K562 (cell line): ENCODE data around the gene MID1IP1. TPM values are rescaled to one million over a fixed set of nuclear protein-coding genes. Genes with fewer than 3 reads are reported as not detected.

Experiments used
- ATAC-seq: fragments of 200-7000 bp; cut with Tn5 transposase; 3 replicates; pipeline ENCODE4 v1.9.1; 2020; ENCODE audit warnings: moderate library complexity
- BruUV-seq: library from RNA; stranded (reverse); fragments of 400-500 nt; replicated peaks from 2 replicates; lab custom pipeline; 2021; lab: Mats Ljungman, UMichigan
- CTCF ChIA-PET: fragments of 300-600 bp; formaldehyde crosslinking; extraction: SDS; loops from one replicate; lab custom pipeline; 2021; ENCODE audit warnings: low intra/inter-chr PET ratio; lab: Yijun Ruan, JAX
- POLR2A ChIA-PET: fragments of 300-600, 350-650 bp; sonication (Branson Sonifier 250); formaldehyde crosslinking; extraction: SDS; loops from one replicate; lab custom pipeline; 2021; ENCODE audit warnings: antibody characterized with exemption, inconsistent platforms; lab: Yijun Ruan, JAX
- DNase-seq, 4 experiments: peaks; one replicate each; pipeline versions ENCODE4 v3.0.0 to v3.0.0-alpha.2; 2011 to 2018; ENCODE audit warnings: low spot score in 3 of 4, mixed read lengths in 3 of 4; ENCODE audit errors: extremely low read depth in 1 of 4
- FAIRE-seq: peaks from 2 replicates; lab custom pipeline; 2011; peaks lifted over from hg19 to GRCh38; lab: Jason Lieb, UNC
- H2AFZ ChIP-seq: 2 replicates; pipeline ENCODE4 v1.6.0; 2011; ENCODE audit warnings: low read depth, low read length, control low read depth, inconsistent platforms
- H3K27ac ChIP-seq: fragments of 200-600 bp; 3 replicates; pipeline ENCODE4 v1.8.0; 2011; ENCODE audit warnings: low read depth, mild to moderate bottlenecking, control low read depth, inconsistent platforms, low read length, moderate library complexity, mixed read lengths; ENCODE audit errors: extremely low read depth
- H3K27me3 ChIP-seq, 2 experiments: fragments of 300-600 bp in 1 of 2; 2 replicates in 1 of 2; 3 replicates in 1 of 2; pipeline versions ENCODE4 v1.6.0 to v1.8.0; 2011; ENCODE audit warnings: inconsistent platforms in 2 of 2, low read length in 2 of 2, mild to moderate bottlenecking in 1 of 2, mixed read lengths in 1 of 2, moderate library complexity in 1 of 2; ENCODE audit not compliant: control insufficient read depth in 2 of 2, insufficient read depth in 2 of 2
- H3K36me3 ChIP-seq: fragments of 300-600 bp; 3 replicates; pipeline ENCODE4 v1.8.0; 2011; ENCODE audit warnings: mild to moderate bottlenecking, low read length, inconsistent platforms; ENCODE audit not compliant: control insufficient read depth, insufficient read depth
- H3K4me1 ChIP-seq, 2 experiments: fragments of 200-600 bp in 1 of 2; replicated peaks in 1 of 2; 2 replicates in 1 of 2; 3 replicates in 1 of 2; pipeline versions ENCODE4 v1.5.1 to v1.8.0; 2011; ENCODE audit warnings: inconsistent platforms in 2 of 2, low read length in 2 of 2, mild to moderate bottlenecking in 1 of 2, mixed read lengths in 1 of 2, moderate library complexity in 1 of 2; ENCODE audit not compliant: control insufficient read depth in 2 of 2, insufficient read depth in 2 of 2
- H3K4me2 ChIP-seq: 2 replicates; pipeline ENCODE4 v1.6.1; 2011; ENCODE audit warnings: low read length, control low read depth, inconsistent platforms, mixed read lengths; ENCODE audit not compliant: insufficient read depth
- H3K4me3 ChIP-seq: fragments of 200-600 bp; sonication (generic), shearing (Covaris generic); 2 replicates; pipeline ENCODE4 v1.5.1; 2016; ENCODE audit warnings: control low read depth, inconsistent platforms
- H3K79me2 ChIP-seq: fragments of 200-600 bp; 3 replicates; pipeline ENCODE4 v1.8.0; 2011; ENCODE audit warnings: low read length, inconsistent platforms; ENCODE audit not compliant: control insufficient read depth, insufficient read depth
- H3K9ac ChIP-seq, 2 experiments: 2 replicates each; pipeline versions ENCODE4 v1.6.0 to v1.6.1; 2011; ENCODE audit warnings: low read depth in 2 of 2, low read length in 2 of 2, control low read depth in 1 of 2, inconsistent platforms in 1 of 2, mild to moderate bottlenecking in 1 of 2, mixed read lengths in 1 of 2; ENCODE audit not compliant: insufficient read depth in 1 of 2
- H3K9me1 ChIP-seq: one replicate; pipeline ENCODE4 v1.6.0; 2011; ENCODE audit warnings: inconsistent platforms, mild to moderate bottlenecking, low read length, moderate library complexity; ENCODE audit not compliant: control insufficient read depth, insufficient read depth
- H3K9me3 ChIP-seq: replicated peaks from 2 replicates; pipeline ENCODE4 v1.5.1; 2011; ENCODE audit warnings: low read depth, low read length, inconsistent platforms; ENCODE audit not compliant: control insufficient read depth, insufficient read depth
- H4K20me1 ChIP-seq: replicated peaks from 2 replicates; pipeline ENCODE4 v1.6.1; 2011; ENCODE audit warnings: low read length, inconsistent platforms, mixed read lengths; ENCODE audit not compliant: control insufficient read depth, insufficient read depth
- ETS1 ChIP-seq: conservative IDR thresholded peaks from 2 replicates; pipeline ENCODE4 v1.6.1; 2011; ENCODE audit warnings: low read depth, mild to moderate bottlenecking, low read length; ENCODE audit not compliant: control insufficient read depth
- IRF2 ChIP-seq: sonication (generic); formaldehyde crosslinking; IDR thresholded peaks from 2 replicates; pipeline ENCODE4 v1.8.1; 2022; ENCODE audit warnings: mild to moderate bottlenecking, missing genetic modification reagents
- KAT7 ChIP-seq: sonication (generic); formaldehyde crosslinking; IDR thresholded peaks from 2 replicates; pipeline ENCODE4 v1.8.0; 2022; ENCODE audit warnings: missing genetic modification reagents, mild to moderate bottlenecking, borderline replicate concordance
- KLF10 ChIP-seq: fragments of 250-450 bp; sonication (Bioruptor Pico); IDR thresholded peaks from 2 replicates; pipeline ENCODE4 v1.6.1; 2021; ENCODE audit warnings: matching md5 sums
- MYNN ChIP-seq, 2 experiments: sonication (generic); formaldehyde crosslinking in 1 of 2; IDR thresholded peaks; 2 replicates each; pipeline versions ENCODE4 v1.5.0 to v1.6.1; 2016 to 2020; ENCODE audit warnings: antibody characterized with exemption in 1 of 2, missing genetic modification reagents in 1 of 2
- RFX7 ChIP-seq: fragments of 250-450 bp; sonication (Bioruptor Pico); IDR thresholded peaks from 2 replicates; pipeline ENCODE4 v1.5.1; 2021; ENCODE audit warnings: mild to moderate bottlenecking
- RUNX1 ChIP-seq: sonication (generic); IDR thresholded peaks from 2 replicates; pipeline ENCODE4 v1.6.1; 2016; ENCODE audit warnings: antibody characterized with exemption, low read depth
- SOX6 ChIP-seq: fragments of 450-650 bp; IDR thresholded peaks from 2 replicates; pipeline ENCODE4 v1.6.1; 2014; ENCODE audit warnings: mild to moderate bottlenecking
- TRIM24 ChIP-seq, 2 experiments: fragments of 450-650 bp; IDR thresholded peaks; 2 replicates each; pipeline ENCODE4 v1.6.1; 2016
- UBTF ChIP-seq, 2 experiments: IDR thresholded peaks; 2 replicates each; pipeline ENCODE4 v1.6.1; 2012; ENCODE audit warnings: improper control_type of control experiment in 2 of 2, low read depth in 2 of 2, low read length in 2 of 2, borderline replicate concordance in 1 of 2
- ZBED1 ChIP-seq: IDR thresholded peaks from 2 replicates; pipeline ENCODE4 v1.6.1; 2014
- ZNF830 ChIP-seq: fragments of 250-450 bp; sonication (Bioruptor Pico); IDR thresholded peaks from 2 replicates; pipeline ENCODE4 v1.5.0; 2021; ENCODE audit warnings: mild to moderate bottlenecking
- WGBS: fragments of 100-300 bp; shearing (Covaris generic); methylation state at CpG from one replicate; pipeline ENCODE4 v1.1.6; 2016; ENCODE audit warnings: low coverage, mixed read lengths; ENCODE audit not compliant: insufficient coverage; ENCODE audit errors: missing lambda C conversion rate; 5-methylcytosine and 5-hydroxymethylcytosine counted together
- in situ Hi-C: fragments of 300-500 bp; cut with MboI; formaldehyde crosslinking; loops from 4 replicates; pipeline ENCODE4 v1.15.0; 2018; ENCODE audit warnings: inconsistent platforms, mixed read lengths
- intact Hi-C: fragments of 100-400 bp; cut with micrococcal nuclease; formaldehyde crosslinking; loops from 2 replicates; pipeline ENCODE4 v1.14.2; 2022
- polyA plus RNA-seq, 8 experiments: library from polyadenylated mRNA; depleted of rRNA in 4 of 8; stranded (reverse) in 5 of 8; unstranded in 3 of 8; fragments of >200 nt; fragmentation: Nextera tagmentation in 2 of 8; fragmentation: Illumina TruSeq in 1 of 8; extraction: Ambion mirVana in 2 of 8; extraction: Trizol in 1 of 8; gene quantifications; 2 replicates each; pipeline versions ENCODE4 v1.2.1 to v1.2.3, GENCODE V29; 2011 to 2014; ENCODE audit warnings: inconsistent platforms in 1 of 8, missing spikeins in 1 of 8
- total RNA-seq, 7 experiments: library from RNA; depleted of rRNA in 6 of 7; stranded (reverse); fragments of >200 nt in 6 of 7; fragmentation: Illumina TruSeq in 2 of 7; extraction: Trizol in 2 of 7; gene quantifications; 2 replicates each; pipeline versions ENCODE4 v1.2.1 to v1.2.3, GENCODE V29; 2011 to 2021; ENCODE audit warnings: low replicate concordance in 1 of 7
- TF ChIP-seq, protein P1 (sequence below): fragments of 250-450 bp; sonication (Bioruptor Pico); IDR thresholded peaks from 2 replicates; pipeline ENCODE4 v1.5.0; 2021

Gene MID1IP1
- total and polyA plus RNA-seq, 9 of the 15 experiments (the other 6 are each of a cell fraction or from before 2014, with no cell fraction given), result 0.51 to 102 (median 27.5) TPM

GRCh38 chrX:38804432-38804681 is 3.1 kb downstream of the MID1IP1 start (continued):
- TF ChIP-seq RFX7 (CRISPR knock-in tag) (no peak), MYNN (IDR thresholded peaks at IDR 0.05) (no peak), MYNN (CRISPR knock-in tag; IDR thresholded peaks at IDR 0.05) (no peak), ZBED1 (no peak; the same call in 1 of the 2 replicates), RUNX1 (no peak), IRF2 (no peak), KAT7 (CRISPR knock-in tag) (no peak), UBTF (IDR thresholded peaks at IDR 0.05; ENCODE audit: borderline replicate concordance in 1 of 2, low read depth in 2 of 2, low read length in 2 of 2) (no peak), KLF10 (CRISPR knock-in tag) (no peak)

GRCh38 chrX:38804682-38805431 is 3.6 kb downstream of the MID1IP1 start:
- Histone ChIP-seq H3K36me3 (peaks cover 18% of the 10 kb centered on the region; the same call in 2 of the 3 replicates), H3K9ac (peak overlapping the region; percentile 95 to 99), H2AFZ (no peak overlapping the region), H3K9me1 (no peaks in the 10 kb centered on the region), H3K4me1 (peaks cover 15 to 34% of the 10 kb centered on the region in 2 experiments), H3K27me3 (no peaks in the 10 kb centered on the region), H3K4me2 (peak overlapping the region; percentile 95), H3K79me2 (peaks cover 72% of the 10 kb centered on the region), H4K20me1 (no peaks in the 10 kb centered on the region), H3K4me3 (peak overlapping the region; percentile 86), H3K27ac (peak overlapping the region; percentile 96), H3K9me3 (no peaks in the 10 kb centered on the region)
- DNase-seq, result peak in 3 of 4 experiments; percentile 15 to 35 (median 16)
- 0% methylated on average over 45 of the region's 66 CpGs for WGBS
- CTCF ChIA-PET, result no interaction called here
- in situ Hi-C loops, result no loop called here
- BruUV-seq, result no TSS peak
- FAIRE-seq, result no peak
- peak; percentile 2 for ATAC-seq
- intact Hi-C loops, result loop anchor here (1.0 to 5.0 kb wide), 5 partner anchors 35 to 342 kb away; no protein-coding TSS in a partner anchor
- POLR2A ChIA-PET, result interaction anchor here (1.0 to 2.1 kb wide), 4 partner anchors 12 to 347 kb away, joined by 3 to 7 read pairs (median 5); no protein-coding TSS in a partner anchor
- TF ChIP-seq ETS1 (0 out of 2 replicates have a peak, but pooled peaks have one; percentile 40), TRIM24 (IDR thresholded peaks at IDR 0.05) (no peak), SOX6 (no peak), ZNF830 (CRISPR knock-in tag) (no peak)
- TF ChIP-seq, protein P1, sequence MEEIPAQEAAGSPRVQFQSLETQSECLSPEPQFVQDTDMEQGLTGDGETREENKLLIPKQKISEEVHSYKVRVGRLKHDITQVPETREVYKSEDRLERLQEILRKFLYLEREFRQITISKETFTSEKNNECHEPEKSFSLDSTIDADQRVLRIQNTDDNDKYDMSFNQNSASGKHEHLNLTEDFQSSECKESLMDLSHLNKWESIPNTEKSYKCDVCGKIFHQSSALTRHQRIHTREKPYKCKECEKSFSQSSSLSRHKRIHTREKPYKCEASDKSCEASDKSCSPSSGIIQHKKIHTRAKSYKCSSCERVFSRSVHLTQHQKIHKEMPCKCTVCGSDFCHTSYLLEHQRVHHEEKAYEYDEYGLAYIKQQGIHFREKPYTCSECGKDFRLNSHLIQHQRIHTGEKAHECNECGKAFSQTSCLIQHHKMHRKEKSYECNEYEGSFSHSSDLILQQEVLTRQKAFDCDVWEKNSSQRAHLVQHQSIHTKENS, result no peak
